Mononuclear cell (primary cell): ENCODE data around the gene KCNIP4. TPM values are rescaled to one million over a fixed set of nuclear protein-coding genes. Genes with fewer than 3 reads are reported as not detected.

Experiments
- H3K27me3 ChIP-seq: 2 replicates; pipeline ENCODE4 v1.6.0; 2011; ENCODE audit warnings: low read length, control low read depth; ENCODE audit not compliant: insufficient read depth
- H3K4me1 ChIP-seq: 2 replicates; pipeline ENCODE4 v1.5.1; 2011; ENCODE audit warnings: mild to moderate bottlenecking, low read length, control low read depth; ENCODE audit not compliant: insufficient read depth
- H3K4me3 ChIP-seq: 2 replicates; pipeline ENCODE4 v1.5.1; 2011; ENCODE audit warnings: mild to moderate bottlenecking, low read length, moderate library complexity
- H3K9me3 ChIP-seq: 2 replicates; pipeline ENCODE4 v1.5.1; 2011; ENCODE audit warnings: low read depth, mild to moderate bottlenecking, control low read depth, low read length
- total RNA-seq: library from RNA; depleted of rRNA; stranded (reverse); fragments of >200 nt; gene quantifications from one replicate; pipeline ENCODE4 v1.2.3, GENCODE V29; 2012

Gene KCNIP4
- total RNA-seq, 1 donor: not detected

GRCh38 chr4:21242163-21242562 is 706.4 kb downstream of the KCNIP4 start:
- Histone ChIP-seq H3K9me3 (no peaks in the 10 kb centered on the region), H3K4me3 (no peak overlapping the region), H3K27me3 (no peaks in the 10 kb centered on the region), H3K4me1 (no peaks in the 10 kb centered on the region)

GRCh38 chr4:21226637-21227538 is 721.7 kb downstream of the KCNIP4 start:
- Histone ChIP-seq H3K9me3 (no peaks in the 10 kb centered on the region), H3K4me3 (no peak overlapping the region), H3K4me1 (no peaks in the 10 kb centered on the region), H3K27me3 (no peaks in the 10 kb centered on the region)

GRCh38 chr4:21211846-21212245 is 736.7 kb downstream of the KCNIP4 start:
- no peak overlapping the region for H3K4me3 ChIP-seq
- H3K4me1 ChIP-seq: no peaks in the 10 kb centered on the region
- H3K27me3 ChIP-seq: no peaks in the 10 kb centered on the region
- H3K9me3 ChIP-seq: no peaks in the 10 kb centered on the region

GRCh38 chr4:21209860-21210259 is 738.7 kb downstream of the KCNIP4 start:
- no peaks in the 10 kb centered on the region for H3K9me3 ChIP-seq
- H3K4me3 ChIP-seq: no peak overlapping the region
- no peaks in the 10 kb centered on the region for H3K27me3 ChIP-seq
- H3K4me1 ChIP-seq: no peaks in the 10 kb centered on the region

- Histone ChIP-seq H3K9me3 (no peaks in the 10 kb centered on the region), H3K4me3 (no peak overlapping the region), H3K27me3 (no peaks in the 10 kb centered on the region), H3K4me1 (no peaks in the 10 kb centered on the region)
Observed at GRCh38 chr4:21205821-21206531, 742.6 kb downstream of the KCNIP4 start.

GRCh38 chr4:21203416-21203815 is 745.2 kb downstream of the KCNIP4 start:
- H3K27me3 ChIP-seq: no peaks in the 10 kb centered on the region
- no peaks in the 10 kb centered on the region for H3K4me1 ChIP-seq
- no peak overlapping the region for H3K4me3 ChIP-seq
- H3K9me3 ChIP-seq: no peaks in the 10 kb centered on the region

- Histone ChIP-seq H3K4me3 (no peak overlapping the region), H3K4me1 (no peaks in the 10 kb centered on the region), H3K27me3 (no peaks in the 10 kb centered on the region), H3K9me3 (no peaks in the 10 kb centered on the region)
Observed at GRCh38 chr4:21202959-21203358, 745.6 kb downstream of the KCNIP4 start.

- Histone ChIP-seq H3K27me3 (no peaks in the 10 kb centered on the region), H3K4me1 (no peaks in the 10 kb centered on the region), H3K4me3 (no peak overlapping the region), H3K9me3 (no peaks in the 10 kb centered on the region)
Observed at GRCh38 chr4:21198683-21199082, 749.9 kb downstream of the KCNIP4 start.

GRCh38 chr4:21195682-21196081 is 752.9 kb downstream of the KCNIP4 start:
- Histone ChIP-seq H3K27me3 (no peaks in the 10 kb centered on the region), H3K4me3 (no peak overlapping the region), H3K9me3 (no peaks in the 10 kb centered on the region), H3K4me1 (no peaks in the 10 kb centered on the region)

GRCh38 chr4:21192367-21192766 is 756.2 kb downstream of the KCNIP4 start:
- H3K9me3 ChIP-seq: no peaks in the 10 kb centered on the region
- no peaks in the 10 kb centered on the region for H3K4me1 ChIP-seq
- H3K27me3 ChIP-seq: no peaks in the 10 kb centered on the region
- H3K4me3 ChIP-seq: no peak overlapping the region

- Histone ChIP-seq H3K4me1 (no peaks in the 10 kb centered on the region), H3K27me3 (no peaks in the 10 kb centered on the region), H3K4me3 (no peak overlapping the region), H3K9me3 (no peaks in the 10 kb centered on the region)
Observed at GRCh38 chr4:21191317-21191716, 757.3 kb downstream of the KCNIP4 start.

GRCh38 chr4:21184788-21185187 is 763.8 kb downstream of the KCNIP4 start:
- Histone ChIP-seq H3K27me3 (no peaks in the 10 kb centered on the region), H3K9me3 (no peaks in the 10 kb centered on the region), H3K4me1 (no peaks in the 10 kb centered on the region), H3K4me3 (no peak overlapping the region)

GRCh38 chr4:21181716-21182115 is 766.9 kb downstream of the KCNIP4 start:
- H3K27me3 ChIP-seq: no peaks in the 10 kb centered on the region
- no peaks in the 10 kb centered on the region for H3K9me3 ChIP-seq
- no peak overlapping the region for H3K4me3 ChIP-seq
- no peaks in the 10 kb centered on the region for H3K4me1 ChIP-seq

- H3K9me3 ChIP-seq: no peaks in the 10 kb centered on the region
- no peaks in the 10 kb centered on the region for H3K27me3 ChIP-seq
- H3K4me3 ChIP-seq: no peak overlapping the region
- no peaks in the 10 kb centered on the region for H3K4me1 ChIP-seq
Observed at GRCh38 chr4:21177871-21178270, 770.7 kb downstream of the KCNIP4 start.

- H3K4me1 ChIP-seq: no peaks in the 10 kb centered on the region
- H3K4me3 ChIP-seq: no peak overlapping the region
- no peaks in the 10 kb centered on the region for H3K27me3 ChIP-seq
- no peaks in the 10 kb centered on the region for H3K9me3 ChIP-seq
Observed at GRCh38 chr4:21177092-21177491, 771.5 kb downstream of the KCNIP4 start.
